ENCODE data around the gene STXBP6.

The STXBP6 gene

DNA sequence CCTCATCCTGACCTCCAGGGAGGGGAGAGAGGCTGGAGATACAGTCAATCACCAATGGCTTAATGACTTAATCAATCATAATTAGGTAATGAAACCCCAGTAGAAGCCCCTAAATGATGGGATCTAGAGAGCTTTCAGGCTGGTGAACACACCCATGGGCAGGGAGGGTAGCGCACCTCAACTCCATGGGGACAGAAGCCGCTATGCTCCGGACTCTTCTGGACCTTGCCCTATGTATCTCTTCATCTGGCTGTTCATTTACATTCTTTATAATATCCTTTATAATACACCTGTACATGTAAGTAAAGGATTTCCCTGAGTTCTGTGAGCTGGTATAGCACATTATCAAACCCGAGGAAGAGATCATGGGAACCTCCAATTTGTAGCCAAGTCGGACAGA, 205.9 kb downstream of the STXBP6 start:
- TF ChIP-seq SIN3A (IDR thresholded peaks at IDR 0.05; ENCODE audit: borderline replicate concordance, insufficient read depth, low read length) (no peak), POLR2AphosphoS5 (IDR thresholded peaks at IDR 0.05; ENCODE audit: low read depth, low read length) (no peak), FOXP2 (optimal IDR thresholded peaks at IDR 0.05; ENCODE audit: borderline replicate concordance, extremely low read depth, extremely low read length, insufficient read depth) (no peak), TAF1 (IDR thresholded peaks at IDR 0.05; ENCODE audit: borderline replicate concordance, insufficient read depth, low read length) (no peak)
- TF ChIP-seq, protein P1, sequence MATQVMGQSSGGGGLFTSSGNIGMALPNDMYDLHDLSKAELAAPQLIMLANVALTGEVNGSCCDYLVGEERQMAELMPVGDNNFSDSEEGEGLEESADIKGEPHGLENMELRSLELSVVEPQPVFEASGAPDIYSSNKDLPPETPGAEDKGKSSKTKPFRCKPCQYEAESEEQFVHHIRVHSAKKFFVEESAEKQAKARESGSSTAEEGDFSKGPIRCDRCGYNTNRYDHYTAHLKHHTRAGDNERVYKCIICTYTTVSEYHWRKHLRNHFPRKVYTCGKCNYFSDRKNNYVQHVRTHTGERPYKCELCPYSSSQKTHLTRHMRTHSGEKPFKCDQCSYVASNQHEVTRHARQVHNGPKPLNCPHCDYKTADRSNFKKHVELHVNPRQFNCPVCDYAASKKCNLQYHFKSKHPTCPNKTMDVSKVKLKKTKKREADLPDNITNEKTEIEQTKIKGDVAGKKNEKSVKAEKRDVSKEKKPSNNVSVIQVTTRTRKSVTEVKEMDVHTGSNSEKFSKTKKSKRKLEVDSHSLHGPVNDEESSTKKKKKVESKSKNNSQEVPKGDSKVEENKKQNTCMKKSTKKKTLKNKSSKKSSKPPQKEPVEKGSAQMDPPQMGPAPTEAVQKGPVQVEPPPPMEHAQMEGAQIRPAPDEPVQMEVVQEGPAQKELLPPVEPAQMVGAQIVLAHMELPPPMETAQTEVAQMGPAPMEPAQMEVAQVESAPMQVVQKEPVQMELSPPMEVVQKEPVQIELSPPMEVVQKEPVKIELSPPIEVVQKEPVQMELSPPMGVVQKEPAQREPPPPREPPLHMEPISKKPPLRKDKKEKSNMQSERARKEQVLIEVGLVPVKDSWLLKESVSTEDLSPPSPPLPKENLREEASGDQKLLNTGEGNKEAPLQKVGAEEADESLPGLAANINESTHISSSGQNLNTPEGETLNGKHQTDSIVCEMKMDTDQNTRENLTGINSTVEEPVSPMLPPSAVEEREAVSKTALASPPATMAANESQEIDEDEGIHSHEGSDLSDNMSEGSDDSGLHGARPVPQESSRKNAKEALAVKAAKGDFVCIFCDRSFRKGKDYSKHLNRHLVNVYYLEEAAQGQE (IDR thresholded peaks at IDR 0.05; ENCODE audit: insufficient read depth in 1 of 2, low read depth in 2 of 2, low read length in 2 of 2) = no peak

DNA sequence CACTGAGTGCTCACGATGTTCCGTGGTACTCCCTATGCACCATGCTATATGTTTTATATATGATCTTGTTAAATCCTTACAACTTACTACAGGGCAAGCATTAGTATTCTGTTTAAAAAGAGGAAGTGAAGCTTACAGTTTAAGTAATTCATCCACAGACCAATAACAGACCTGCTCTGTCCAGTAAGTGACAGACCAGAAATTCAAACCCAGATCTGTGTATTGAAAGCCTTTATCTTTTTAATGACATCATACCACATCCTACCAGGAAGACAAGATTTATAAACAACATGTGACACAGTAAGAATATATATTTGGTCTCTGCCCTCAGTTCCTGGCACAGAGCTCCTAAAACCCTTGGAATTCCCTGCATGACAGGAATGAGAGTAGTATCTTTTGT, 206.5 kb downstream of the STXBP6 start:
- TF ChIP-seq SIN3A (IDR thresholded peaks at IDR 0.05; ENCODE audit: borderline replicate concordance, insufficient read depth, low read length) = no peak

DNA sequence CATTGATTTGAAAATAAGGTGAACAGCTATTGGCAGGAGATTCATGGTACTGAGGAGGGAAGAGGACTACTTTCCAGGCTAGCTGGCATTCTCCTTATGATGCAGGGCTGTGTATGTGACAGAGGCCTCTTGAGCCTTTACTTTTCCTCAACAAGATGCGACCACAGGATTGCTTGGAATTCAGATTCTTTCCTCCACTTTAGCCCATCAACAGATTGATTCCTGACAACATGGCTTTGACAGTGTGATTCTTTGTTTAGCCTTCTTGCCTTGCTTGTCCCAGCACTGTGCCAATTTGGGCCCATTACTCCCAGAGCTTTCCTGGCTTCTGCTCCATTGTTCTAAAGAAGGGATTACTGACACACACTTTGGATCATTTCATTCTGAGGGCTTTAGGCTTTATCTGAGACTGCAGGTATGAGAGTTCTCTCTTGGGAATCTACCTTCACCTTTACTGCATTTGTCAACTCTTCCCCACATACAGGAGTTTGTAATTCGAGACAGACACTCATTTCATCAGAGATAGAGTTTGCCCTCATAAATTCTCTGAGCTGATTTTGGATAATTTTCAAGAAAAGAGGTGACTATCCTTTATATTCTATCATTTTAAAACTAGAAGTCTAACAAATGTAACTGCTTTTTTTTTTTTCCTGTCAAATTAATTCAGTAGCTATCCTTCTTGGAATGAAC, 209.6 kb downstream of the STXBP6 start:
- TF ChIP-seq POLR2AphosphoS5 (IDR thresholded peaks at IDR 0.05; ENCODE audit: low read depth, low read length) (no peak), TAF1 (IDR thresholded peaks at IDR 0.05; ENCODE audit: borderline replicate concordance, insufficient read depth, low read length) (no peak), SIN3A (IDR thresholded peaks at IDR 0.05; ENCODE audit: borderline replicate concordance, insufficient read depth, low read length) (no peak)
- TF ChIP-seq, protein P1 (IDR thresholded peaks at IDR 0.05; ENCODE audit: insufficient read depth in 1 of 2, low read depth in 2 of 2, low read length in 2 of 2) = no peak

DNA sequence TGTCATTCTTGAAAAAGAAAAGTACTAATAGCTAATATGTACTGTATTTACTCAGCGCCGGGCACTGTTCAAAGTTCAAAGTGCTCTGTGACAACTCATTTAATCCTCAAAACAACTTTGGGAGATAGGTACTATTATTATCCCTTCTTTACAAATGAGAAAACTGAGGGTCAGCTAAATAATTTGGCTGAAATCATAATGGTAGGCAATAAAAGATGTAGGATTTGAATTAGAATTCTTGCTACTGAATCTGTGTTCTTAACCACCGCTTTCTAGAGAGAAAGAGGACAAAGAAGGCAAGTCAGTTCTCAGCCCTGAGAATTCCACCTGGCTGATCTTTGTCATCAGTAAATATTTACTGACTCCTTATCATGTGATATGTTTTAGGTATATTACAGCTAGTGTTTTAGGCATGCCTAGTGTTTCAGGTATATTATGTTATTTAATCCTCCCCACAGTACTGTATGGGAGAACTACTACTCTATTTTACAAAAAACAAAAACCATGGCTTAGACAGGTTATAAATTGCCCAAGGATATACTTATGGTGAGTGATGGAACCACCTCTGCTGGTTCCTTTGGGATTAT, 210.2 kb downstream of the STXBP6 start:
- TF ChIP-seq, protein P1 (IDR thresholded peaks at IDR 0.05; ENCODE audit: insufficient read depth in 1 of 2, low read depth in 2 of 2, low read length in 2 of 2) = no peak
- TF ChIP-seq TAF1 (IDR thresholded peaks at IDR 0.05; ENCODE audit: borderline replicate concordance, insufficient read depth, low read length) (no peak), POLR2AphosphoS5 (IDR thresholded peaks at IDR 0.05; ENCODE audit: low read depth, low read length) (no peak)

DNA sequence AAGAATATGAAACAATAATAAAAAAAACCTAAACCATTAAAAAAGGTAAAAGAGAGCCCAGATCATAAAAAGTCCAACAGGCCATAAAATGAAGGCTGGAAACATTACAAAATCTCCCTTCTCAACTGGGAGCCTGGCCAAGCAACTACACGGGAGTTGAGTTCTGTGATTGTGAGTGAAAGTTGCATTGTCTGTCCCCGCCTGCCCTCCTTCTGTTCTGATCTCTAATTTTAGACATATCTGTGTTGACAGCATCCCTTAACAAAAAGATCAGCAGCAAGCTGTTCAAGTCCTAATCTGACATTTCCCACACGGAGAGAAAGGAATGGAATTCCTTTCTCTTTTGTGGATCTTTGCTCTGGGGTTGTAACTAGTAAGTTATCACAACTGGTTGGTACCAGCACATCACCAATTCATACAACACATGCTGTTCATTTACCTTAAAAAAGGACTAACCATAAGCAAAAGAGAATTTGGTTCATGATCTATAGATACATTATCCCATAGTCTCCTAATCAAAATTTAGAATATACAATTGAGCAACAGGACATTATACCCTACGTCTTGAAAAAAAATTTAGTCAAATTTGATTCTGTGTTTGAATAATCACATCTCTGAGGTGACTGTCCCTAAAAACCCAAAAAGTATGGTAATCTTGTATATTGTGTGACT, 210.9 kb downstream of the STXBP6 start:
- TF ChIP-seq SIN3A (IDR thresholded peaks at IDR 0.05; ENCODE audit: borderline replicate concordance, insufficient read depth, low read length) = no peak

DNA sequence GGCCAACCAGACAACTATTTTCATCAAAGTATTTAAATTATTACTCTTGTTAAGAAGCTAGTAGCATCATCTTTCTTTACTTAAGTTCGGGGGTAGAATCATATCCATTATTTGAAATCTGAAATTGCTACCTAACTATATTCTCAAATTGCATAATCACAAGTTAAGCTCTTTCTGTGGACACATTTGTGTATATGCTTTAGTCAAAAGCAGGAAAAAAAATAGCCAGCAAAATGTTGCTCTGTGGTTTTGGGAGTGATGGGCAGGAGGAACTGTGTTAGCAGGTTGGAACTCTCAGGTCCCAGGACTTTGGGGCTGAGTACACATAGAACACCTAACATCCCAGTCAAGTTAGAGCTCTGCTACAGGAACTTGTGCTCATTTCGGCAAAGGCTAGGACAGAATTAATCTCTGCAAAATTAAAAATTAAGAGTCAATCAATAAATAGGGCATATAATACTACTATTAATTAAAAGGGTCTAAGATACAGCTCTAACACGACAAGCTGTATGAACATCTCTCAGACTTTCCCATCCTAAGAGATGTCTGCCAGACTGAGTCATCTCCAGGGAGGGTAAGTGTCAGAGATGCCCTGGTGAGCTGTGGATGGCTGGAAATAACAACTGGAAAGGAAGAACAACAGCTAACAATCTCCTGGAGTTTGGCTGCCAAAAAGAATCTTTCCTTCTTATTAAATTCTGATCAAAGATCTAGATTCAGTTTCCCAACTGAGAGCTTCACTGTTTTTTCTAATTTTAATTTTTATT, 212.5 kb downstream of the STXBP6 start:
- TF ChIP-seq TAF1 (IDR thresholded peaks at IDR 0.05; ENCODE audit: borderline replicate concordance, insufficient read depth, low read length) (no peak), POLR2AphosphoS5 (IDR thresholded peaks at IDR 0.05; ENCODE audit: low read depth, low read length) (no peak), SIN3A (IDR thresholded peaks at IDR 0.05; ENCODE audit: borderline replicate concordance, insufficient read depth, low read length) (no peak), FOXP2 (optimal IDR thresholded peaks at IDR 0.05; ENCODE audit: borderline replicate concordance, extremely low read depth, extremely low read length, insufficient read depth) (no peak)
- TF ChIP-seq, protein P1 (IDR thresholded peaks at IDR 0.05; ENCODE audit: insufficient read depth in 1 of 2, low read depth in 2 of 2, low read length in 2 of 2) = no peak
